Right ventricle myocardium superior (tissue), 1 donor: Measurements from ENCODE around the gene TTR. TPM values are rescaled to one million over a fixed set of nuclear protein-coding genes. Genes with fewer than 3 reads are reported as not detected.

Source experiments
- ATAC-seq: fragments of 200-7000 bp; cut with Tn5 transposase; one replicate; pipeline ENCODE4 v1.9.1; 2020; ENCODE audit warnings: mild to moderate bottlenecking; ENCODE audit not compliant: poor library complexity
- DNase-seq: peaks from one replicate; pipeline ENCODE4 v3.0.0-alpha.2; 2020
- intact Hi-C: fragments of 100-400 bp; cut with DNase I; formaldehyde crosslinking; loops from one replicate; pipeline ENCODE4 v1.11.2; 2022
- long read RNA-seq: library from polyadenylated mRNA; unstranded; transcript quantifications from one replicate; pipeline ENCODE4 v2.0.0, GENCODE V29; 2021
- total RNA-seq: library from RNA; stranded (reverse); fragmentation: NEBNext Ultra II Directional; extraction: Animal tissue kit (Norgen Biotek cat#: 25700); gene quantifications from one replicate; pipeline ENCODE4 v1.2.1, GENCODE V29; 2021
- donor health status: DM: no; HTN: yes; CAD: no; lungs with severe emphysema.

Gene TTR
- total RNA-seq: not detected
- long read RNA-seq: 0 reads

GRCh38 chr18:31591628-31592027 lies at the start of gene TTR:
TSS of gene TTR (plus strand) at chr18:31591877. CDS start at chr18:31591903, 26 bp downstream.
- no peak for ATAC-seq
- no peak for DNase-seq
- intact Hi-C loops: no loop called here

- DNase-seq: no peak
- intact Hi-C loops: no loop called here
- ATAC-seq: no peak
Observed at GRCh38 chr18:31546476-31546875, 45.2 kb upstream of the TTR start.

GRCh38 chr18:31548853-31549252 lies 42.8 kb upstream of the TTR start:
- ATAC-seq: no peak
- intact Hi-C loops: no loop called here
- no peak for DNase-seq

GRCh38 chr18:31549416-31549815 lies 42.3 kb upstream of the TTR start:
- ATAC-seq (no peak), DNase-seq (no peak)
- intact Hi-C loops: no loop called here

- DNase-seq (no peak), ATAC-seq (no peak)
- intact Hi-C loops: no loop called here
Observed at GRCh38 chr18:31551883-31552282, 39.8 kb upstream of the TTR start.

- ATAC-seq (no peak), DNase-seq (no peak)
- intact Hi-C loops: no loop called here
Observed at GRCh38 chr18:31553800-31554199, 37.9 kb upstream of the TTR start.

GRCh38 chr18:31554776-31555175 lies 36.9 kb upstream of the TTR start:
- DNase-seq (no peak), ATAC-seq (no peak)
- intact Hi-C loops: loop anchor here (5.0 kb wide), 2 partner anchors 168 to 263 kb away; no protein-coding TSS in a partner anchor

- peak; percentile 82 for ATAC-seq
- no peak for DNase-seq
- intact Hi-C loops: loop anchor here (2.0 to 5.0 kb wide), 3 partner anchors 71 to 261 kb away; no protein-coding TSS in a partner anchor
Observed at GRCh38 chr18:31555971-31556747, 35.5 kb upstream of the TTR start.

GRCh38 chr18:31557446-31557845 lies 34.2 kb upstream of the TTR start:
- intact Hi-C loops: loop anchor here (2.0 to 5.0 kb wide), 3 partner anchors 69 to 260 kb away; no protein-coding TSS in a partner anchor
- DNase-seq (no peak), ATAC-seq (no peak)

- no peak for ATAC-seq
Observed at GRCh38 chr18:31558567-31558966, 33.1 kb upstream of the TTR start.

GRCh38 chr18:31562726-31563125 lies 29.0 kb upstream of the TTR start:
- DNase-seq: no peak
- peak; percentile 68 for ATAC-seq
- intact Hi-C loops: no loop called here

More at GRCh38 chr18:31558567-31558966, 33.1 kb upstream of the TTR start:
- DNase-seq: no peak
- intact Hi-C loops: loop anchor here (5.0 kb wide), 2 partner anchors 164 to 259 kb away; no protein-coding TSS in a partner anchor

- ATAC-seq (no peak), DNase-seq (no peak)
- intact Hi-C loops: no loop called here
Observed at GRCh38 chr18:31563778-31564177, 27.9 kb upstream of the TTR start.

- DNase-seq (no peak), ATAC-seq (no peak)
- intact Hi-C loops: no loop called here
Observed at GRCh38 chr18:31565345-31565744, 26.3 kb upstream of the TTR start.

- intact Hi-C loops: no loop called here
- DNase-seq: no peak
- ATAC-seq: no peak
Observed at GRCh38 chr18:31565782-31566512, 25.7 kb upstream of the TTR start.

GRCh38 chr18:31566576-31567306 lies 24.9 kb upstream of the TTR start:
- no peak for DNase-seq
- no peak for ATAC-seq
- intact Hi-C loops: no loop called here

GRCh38 chr18:31572368-31572767 lies 19.3 kb upstream of the TTR start:
- no peak for DNase-seq
- intact Hi-C loops: no loop called here
- no peak for ATAC-seq

- no peak for DNase-seq
- intact Hi-C loops: no loop called here
- ATAC-seq: no peak
Observed at GRCh38 chr18:31573051-31573450, 18.6 kb upstream of the TTR start.

- no peak for ATAC-seq
- intact Hi-C loops: no loop called here
- DNase-seq: no peak
Observed at GRCh38 chr18:31574359-31574758, 17.3 kb upstream of the TTR start.
